ENCODE data around the gene CYP19A1. TPM values are rescaled to one million over a fixed set of nuclear protein-coding genes. Genes with fewer than 3 reads are reported as not detected.
"Not testable (repeated sequence)": the region's sequence is repeated elsewhere in the genome, so short reads cannot be mapped to it uniquely, and the experiment has no call there.

CYP19A1 gene
- total RNA-seq, 1 donor from 2014 or later = 0.94 TPM

GRCh38 chr15:51289290-51289689, 49.1 kb downstream of the CYP19A1 start:
- DNase-seq = no peak

DNA sequence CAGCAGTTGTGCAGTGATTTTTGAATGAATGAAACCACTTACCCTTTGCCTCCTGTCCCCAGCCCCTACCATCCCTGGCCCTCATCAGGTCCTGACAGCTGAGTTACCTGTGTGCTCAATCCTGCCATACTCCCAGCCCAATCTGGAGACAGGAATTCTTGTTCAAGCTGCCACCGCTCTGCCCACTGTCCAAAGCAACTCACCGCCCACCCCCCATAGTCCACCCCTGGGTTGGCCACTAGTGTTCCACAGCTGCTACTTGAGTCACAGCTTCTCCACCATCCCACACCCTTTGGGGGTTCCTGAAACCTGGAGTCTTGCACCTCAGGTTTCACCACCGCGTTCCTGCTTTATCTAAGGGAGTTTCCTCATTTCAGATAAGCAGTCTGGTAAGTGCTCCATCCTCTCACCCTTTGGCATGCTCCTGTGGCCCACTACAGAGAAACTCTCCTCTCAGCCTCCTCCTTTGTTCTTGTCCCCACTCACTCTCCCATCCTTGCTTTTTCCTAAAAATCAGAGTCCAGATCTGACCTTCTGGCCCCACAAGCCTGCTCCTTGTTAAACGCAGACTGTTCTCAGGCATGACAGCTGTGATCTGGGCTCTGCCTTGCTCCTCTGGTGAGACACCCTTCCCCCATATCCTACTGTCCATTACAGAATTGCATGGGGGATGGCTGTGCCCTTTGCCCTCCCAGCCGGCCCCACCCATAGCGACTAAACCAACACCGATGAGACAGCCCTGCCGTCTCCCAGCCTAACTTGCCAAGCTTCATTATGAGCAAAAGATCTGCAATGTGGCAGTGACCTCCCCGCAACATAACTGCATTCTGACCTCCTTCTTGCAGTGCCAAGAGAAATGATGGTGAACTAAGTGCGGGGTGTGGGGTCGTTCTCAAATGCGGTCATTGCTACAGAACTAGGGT, 50.0 kb downstream of the CYP19A1 start:
- no peak for DNase-seq

GRCh38 chr15:51286816-51287215, 51.6 kb downstream of the CYP19A1 start:
- DNase-seq = no peak

- no peak for DNase-seq
Measured at GRCh38 chr15:51285399-51285798, 53.0 kb downstream of the CYP19A1 start.

- DNase-seq = no peak
Measured at GRCh38 chr15:51284871-51285270, 53.5 kb downstream of the CYP19A1 start.

DNA sequence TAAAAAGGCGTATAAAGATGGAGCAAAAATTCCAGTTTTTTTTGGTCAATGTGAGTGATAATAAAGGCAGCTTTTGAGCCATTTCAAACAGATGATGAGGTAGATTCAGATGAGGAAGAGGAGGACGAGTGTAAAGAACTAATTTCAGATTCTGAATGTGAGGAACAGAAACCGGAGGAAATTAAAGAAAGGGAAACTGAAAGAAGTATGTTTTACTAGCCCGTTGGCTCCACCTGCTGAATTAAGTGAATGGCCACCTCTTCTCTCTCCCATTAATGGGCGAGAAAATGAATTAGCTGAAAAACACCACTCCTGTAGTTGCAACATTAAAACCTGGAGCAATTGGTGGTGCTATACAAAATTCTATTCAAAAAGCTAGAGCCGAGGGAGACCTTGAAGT, 55.4 kb downstream of the CYP19A1 start:
- DNase-seq = no peak

DNA sequence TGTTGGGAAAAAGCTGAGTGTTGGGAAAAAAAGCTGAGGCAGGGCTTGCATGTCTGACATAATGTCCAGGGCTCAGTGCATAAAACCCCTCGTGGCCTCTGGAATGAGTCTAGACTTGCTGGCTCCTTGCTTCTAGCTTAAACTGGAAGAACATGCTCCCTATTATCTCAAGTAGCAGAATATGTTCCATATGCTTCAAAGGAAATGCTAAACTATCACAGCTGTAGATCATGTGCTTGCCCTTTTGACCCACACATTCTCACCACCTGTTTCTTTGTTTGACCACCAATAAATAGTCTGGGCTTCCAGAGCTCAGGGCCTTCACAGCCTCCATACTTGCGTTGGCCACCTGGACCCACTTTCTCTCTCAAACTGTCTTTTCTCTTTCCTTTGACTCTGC, 56.2 kb downstream of the CYP19A1 start:
- not testable (repeated sequence) for DNase-seq

- peak; percentile 39 for DNase-seq
Measured at GRCh38 chr15:51281368-51281967, 56.9 kb downstream of the CYP19A1 start.

DNA sequence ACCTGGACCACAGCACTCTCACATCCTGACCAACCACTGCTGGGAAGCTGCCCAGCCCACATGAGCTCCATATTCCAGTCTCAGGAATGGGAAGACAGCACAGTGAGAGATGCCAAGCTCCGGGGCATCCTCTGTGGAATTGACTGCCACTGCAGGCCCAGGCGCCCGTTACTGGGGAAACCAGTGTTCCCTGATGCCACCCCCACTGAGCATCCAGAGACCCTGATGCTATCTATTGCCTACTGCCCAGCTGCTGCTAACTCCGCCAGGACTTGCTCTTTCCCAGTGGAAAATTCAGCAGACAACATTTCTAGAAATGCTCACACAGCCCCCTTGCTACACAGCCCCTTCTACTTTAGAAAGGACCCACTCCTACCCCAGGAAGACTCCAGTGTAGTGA, 57.6 kb downstream of the CYP19A1 start:
- DNase-seq = no peak

DNA sequence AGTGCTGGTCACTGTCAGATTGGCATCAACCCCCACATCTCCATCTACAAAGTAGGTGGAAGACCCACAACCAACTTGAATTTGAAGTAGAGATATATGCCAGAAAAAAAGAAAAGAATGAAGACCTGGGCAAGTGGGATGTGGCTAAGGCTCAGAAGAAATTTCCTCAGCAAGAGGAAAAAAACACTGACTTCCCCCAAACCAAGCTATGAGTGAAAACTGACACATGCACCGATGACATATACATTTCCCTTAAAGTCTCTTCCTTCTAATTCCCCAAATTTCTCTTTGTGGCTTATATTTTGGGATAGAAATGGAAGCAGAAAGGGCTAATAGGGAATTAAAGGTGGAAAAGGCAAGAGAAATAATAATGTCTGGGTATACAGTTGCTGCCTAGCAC, 59.0 kb downstream of the CYP19A1 start:
- DNase-seq = no peak

- DNase-seq = no peak
Measured at GRCh38 chr15:51277101-51277500, 61.3 kb downstream of the CYP19A1 start.

- DNase-seq = no peak
Measured at GRCh38 chr15:51274956-51275355, 63.4 kb downstream of the CYP19A1 start.

DNA sequence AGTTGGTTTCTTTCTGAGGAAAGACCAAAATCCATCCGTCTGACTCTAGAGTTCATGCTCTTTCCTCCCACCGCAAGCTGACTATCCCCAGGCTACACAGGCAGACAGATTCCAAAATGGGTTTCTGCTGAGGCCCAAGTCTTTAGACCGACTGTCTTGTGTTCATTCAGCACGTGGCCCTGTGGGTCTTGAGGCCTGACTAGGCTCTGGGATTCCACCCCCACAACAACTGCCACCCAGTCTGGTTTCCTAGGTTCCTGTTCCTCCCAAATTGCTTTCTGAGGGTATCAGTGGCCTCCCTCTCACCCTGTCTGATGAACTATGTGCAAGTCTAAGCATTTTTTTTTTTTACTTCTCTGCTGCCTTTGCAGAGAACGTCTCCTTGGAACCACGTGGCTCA, 67.7 kb downstream of the CYP19A1 start:
- no peak for DNase-seq

GRCh38 chr15:51269496-51269895, 68.9 kb downstream of the CYP19A1 start:
- DNase-seq = no peak

- DNase-seq = no peak
Measured at GRCh38 chr15:51267703-51268083, 70.7 kb downstream of the CYP19A1 start.

GRCh38 chr15:51267051-51267702, 71.2 kb downstream of the CYP19A1 start:
- peak; percentile 19 for DNase-seq

DNA sequence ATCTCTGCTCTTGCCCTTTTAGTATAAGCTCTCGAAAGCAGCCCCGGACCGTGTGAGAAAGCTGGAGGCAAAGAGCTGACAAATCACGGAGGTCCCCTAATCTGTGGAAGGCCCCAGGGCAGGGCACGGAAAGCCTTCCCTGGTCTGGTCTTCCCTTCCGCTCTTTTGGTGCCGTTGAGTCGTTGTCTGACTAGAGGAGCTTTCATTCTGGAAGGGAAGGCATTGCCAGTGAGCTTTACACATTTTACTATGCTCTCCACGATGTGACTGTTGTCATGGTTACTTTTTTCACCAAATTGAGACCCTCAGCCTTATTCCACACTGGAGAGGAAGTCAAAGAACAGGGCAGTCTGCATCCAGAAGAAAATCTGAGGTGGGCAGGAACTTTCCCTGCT, 71.7 kb downstream of the CYP19A1 start:
- no peak for DNase-seq

GRCh38 chr15:51265037-51265555, 73.3 kb downstream of the CYP19A1 start:
- no peak for DNase-seq

- no peak for DNase-seq
Measured at GRCh38 chr15:51263726-51264125, 74.7 kb downstream of the CYP19A1 start.

DNA sequence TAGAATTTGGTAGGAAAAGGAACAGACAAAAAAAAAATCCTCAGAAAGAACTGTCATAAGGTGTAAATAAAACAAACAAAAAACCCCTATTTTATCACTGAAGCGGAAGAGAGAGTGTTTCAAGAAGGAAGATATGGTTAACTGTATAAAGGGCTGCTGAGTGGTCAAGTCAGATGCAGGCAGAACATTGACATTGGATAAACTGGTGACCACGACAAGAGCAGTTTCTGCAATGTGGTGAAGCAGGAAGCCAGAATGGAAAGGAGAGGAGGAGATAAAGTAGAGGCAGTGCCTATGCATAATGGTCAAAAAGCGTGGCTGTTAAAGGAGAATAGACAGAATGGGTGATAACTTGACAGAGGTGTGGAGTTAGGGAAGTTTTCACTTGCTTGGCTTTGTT, 75.3 kb downstream of the CYP19A1 start:
- no peak for DNase-seq

DNA sequence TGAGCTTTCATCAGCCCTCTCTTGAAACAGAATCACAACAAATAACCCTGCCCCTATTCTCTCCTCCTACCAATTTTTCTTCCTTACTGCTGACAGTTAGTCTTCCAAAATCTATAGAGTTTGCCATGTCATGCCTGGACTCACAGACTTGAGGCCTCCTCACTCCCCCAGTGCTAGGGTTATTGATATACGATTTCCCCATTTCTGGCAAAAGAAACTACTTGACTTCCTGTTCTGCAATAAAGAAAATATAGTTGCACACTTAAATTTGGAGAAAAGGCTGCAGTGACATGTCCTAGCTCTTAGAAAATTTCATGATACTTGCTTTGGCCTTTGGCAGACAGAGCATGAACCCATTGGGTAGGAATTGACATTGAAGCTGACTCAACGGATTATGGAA, 75.9 kb downstream of the CYP19A1 start:
- no peak for DNase-seq

DNA sequence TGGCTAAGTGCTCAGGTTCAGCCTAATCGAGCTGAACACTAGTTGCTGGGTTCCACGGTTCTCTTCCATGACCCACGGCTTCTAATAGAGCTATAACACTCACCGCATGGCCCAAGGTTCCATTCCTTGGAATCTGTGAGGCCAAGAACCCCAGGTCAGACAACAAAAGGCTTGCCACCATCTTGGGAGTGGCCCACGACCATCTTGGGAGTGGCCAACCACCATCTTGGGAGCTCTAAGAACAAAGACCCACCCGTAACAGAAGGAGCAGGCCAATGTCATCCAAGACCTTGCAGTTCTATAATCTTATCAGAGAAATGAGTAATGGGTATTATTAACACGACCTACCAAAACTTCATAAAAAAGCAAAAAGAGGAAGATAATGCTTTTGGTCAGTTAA, 77.3 kb downstream of the CYP19A1 start:
- not testable (repeated sequence) for DNase-seq

DNA sequence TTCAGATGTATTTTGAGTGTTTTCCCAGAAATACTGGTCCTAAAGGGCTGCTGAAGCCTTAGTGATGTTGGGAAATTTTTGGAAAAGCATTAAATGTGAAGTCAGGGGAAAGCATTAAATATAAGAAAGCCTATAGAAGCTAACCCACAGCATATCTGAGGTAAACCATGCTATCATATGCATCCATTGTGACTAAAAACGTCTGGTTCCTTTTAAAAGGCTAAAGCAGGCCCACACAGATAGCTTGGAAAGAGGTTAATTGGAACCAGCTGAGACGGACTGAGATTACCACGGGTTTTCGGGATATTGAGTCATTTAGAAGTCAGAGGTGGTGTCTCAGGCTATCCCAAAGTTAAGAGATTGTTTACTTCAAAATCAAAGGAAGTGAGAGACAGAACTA, 78.2 kb downstream of the CYP19A1 start:
- DNase-seq = no peak

Measured in occipital lobe (tissue), 2 donors.